Upper lobe of right lung (tissue), 1 donor: ENCODE results near the gene LAMA2. TPM values are rescaled to one million over a fixed set of nuclear protein-coding genes. Genes with fewer than 3 reads are reported as not detected.

Experiments used
- ATAC-seq: fragments of 200-7000 bp; cut with Tn5 transposase; one replicate; pipeline ENCODE4 v1.9.1; 2020; ENCODE audit warnings: mild to moderate bottlenecking, moderate library complexity
- DNase-seq: peaks from one replicate; pipeline ENCODE4 v3.0.0-alpha.2; 2020
- H3K27ac ChIP-seq: fragments of 200-600 bp; one replicate; pipeline ENCODE4 v1.8.0; 2022
- H3K27me3 ChIP-seq: fragments of 200-600 bp; one replicate; pipeline ENCODE4 v1.8.0; 2022; ENCODE audit warnings: mild to moderate bottlenecking
- H3K36me3 ChIP-seq: fragments of 200-600 bp; one replicate; pipeline ENCODE4 v1.8.0; 2022
- H3K4me1 ChIP-seq: fragments of 200-600 bp; one replicate; pipeline ENCODE4 v1.8.0; 2022
- H3K4me3 ChIP-seq: fragments of 200-600 bp; one replicate; pipeline ENCODE4 v1.8.0; 2022; ENCODE audit warnings: mild to moderate bottlenecking
- H3K9me3 ChIP-seq: fragments of 200-600 bp; one replicate; pipeline ENCODE4 v1.8.0; 2022
- CTCF ChIP-seq: fragments of 200-600 bp; IDR thresholded peaks from one replicate; pipeline ENCODE4 v1.8.0; 2022; ENCODE audit warnings: antibody characterized with exemption
- intact Hi-C: fragments of 100-400 bp; cut with DNase I; formaldehyde crosslinking; loops from one replicate; pipeline ENCODE4 v1.11.0; 2022
- total RNA-seq: library from RNA; stranded (reverse); fragmentation: NEBNext Ultra II Directional; extraction: Animal tissue kit (Norgen Biotek cat#: 25700); gene quantifications from one replicate; pipeline ENCODE4 v1.2.1, GENCODE V29; 2021
- donor health status: DM: no; HTN: yes; CAD: no; lungs with severe emphysema.

LAMA2 gene
- total RNA-seq, 1 donor from 2014 or later = 42.1 TPM

GRCh38 chr6:129504456-129504855 lies 621.5 kb downstream of the LAMA2 start:
- TF ChIP-seq CTCF = no peak
- Histone ChIP-seq H3K9me3 (no peaks in the 10 kb centered on the region), H3K27me3 (no peaks in the 10 kb centered on the region), H3K36me3 (peaks cover 5% of the 10 kb centered on the region), H3K4me3 (no peak overlapping the region), H3K4me1 (peaks cover 17% of the 10 kb centered on the region), H3K27ac (no peak overlapping the region)
- DNase-seq (no peak), ATAC-seq (no peak)
- intact Hi-C loops = no loop called here

GRCh38 chr6:129507059-129507807 lies 624.3 kb downstream of the LAMA2 start:
- Histone ChIP-seq H3K27me3 (no peaks in the 10 kb centered on the region), H3K4me1 (peaks cover 4% of the 10 kb centered on the region), H3K9me3 (no peaks in the 10 kb centered on the region), H3K4me3 (no peak overlapping the region), H3K36me3 (peaks cover 7% of the 10 kb centered on the region), H3K27ac (no peak overlapping the region)
- intact Hi-C loops = no loop called here
- ATAC-seq = peak; percentile 59
- TF ChIP-seq CTCF = no peak
- no peak for DNase-seq

GRCh38 chr6:129507846-129508245 lies 624.9 kb downstream of the LAMA2 start:
- H3K4me3 ChIP-seq = no peak overlapping the region
- peak; percentile 17 for ATAC-seq

GRCh38 chr6:129508477-129509145 lies 625.7 kb downstream of the LAMA2 start:
- DNase-seq (no peak), ATAC-seq (no peak)
- H3K36me3 ChIP-seq = peaks cover 7% of the 10 kb centered on the region
- H3K27me3 ChIP-seq = no peaks in the 10 kb centered on the region
- H3K4me3 ChIP-seq = no peak overlapping the region
- H3K27ac ChIP-seq = no peak overlapping the region
- TF ChIP-seq CTCF = no peak
- H3K4me1 ChIP-seq = peaks cover 4% of the 10 kb centered on the region
- intact Hi-C loops = no loop called here
- no peaks in the 10 kb centered on the region for H3K9me3 ChIP-seq

More at GRCh38 chr6:129507846-129508245, 624.9 kb downstream of the LAMA2 start:
- H3K27ac ChIP-seq = no peak overlapping the region
- no peaks in the 10 kb centered on the region for H3K9me3 ChIP-seq
- DNase-seq = no peak
- peaks cover 10% of the 10 kb centered on the region for H3K36me3 ChIP-seq
- TF ChIP-seq CTCF = no peak
- H3K27me3 ChIP-seq = no peaks in the 10 kb centered on the region
- peaks cover 4% of the 10 kb centered on the region for H3K4me1 ChIP-seq
- intact Hi-C loops = no loop called here

GRCh38 chr6:129510950-129511349 lies 628.0 kb downstream of the LAMA2 start:
- intact Hi-C loops = no loop called here
- Histone ChIP-seq H3K9me3 (no peaks in the 10 kb centered on the region), H3K4me1 (peaks cover 4% of the 10 kb centered on the region), H3K36me3 (peaks cover 29% of the 10 kb centered on the region), H3K27me3 (no peaks in the 10 kb centered on the region), H3K27ac (no peak overlapping the region), H3K4me3 (no peak overlapping the region)
- DNase-seq (no peak), ATAC-seq (peak; percentile 24)
- TF ChIP-seq CTCF = no peak
